RWPE1 (cell line): ENCODE data around the gene PDP2.

ENCODE experiments used
- CTCF ChIA-PET: fragments of 350-600 bp; sonication (Branson Sonifier 250); formaldehyde crosslinking; extraction: SDS; loops from one replicate; lab custom pipeline; 2021; lab: Yijun Ruan, JAX
- POLR2A ChIA-PET: fragments of 400-600 bp; formaldehyde crosslinking; extraction: SDS; loops from one replicate; lab custom pipeline; 2020; ENCODE audit warnings: antibody characterized with exemption; ENCODE audit not compliant: low non-redundant PET; lab: Yijun Ruan, JAX
- DNase-seq: peaks from one replicate; pipeline ENCODE4 v3.0.0; 2012; ENCODE audit warnings: low spot score
- H3K27ac ChIP-seq: fragments of 450-650 bp; 2 replicates; pipeline ENCODE4 v1.5.1; 2017
- CTCF ChIP-seq: fragments of 450-650 bp; conservative IDR thresholded peaks from 2 replicates; pipeline ENCODE4 v1.5.1; 2017; ENCODE audit warnings: low read depth, mild to moderate bottlenecking

PDP2 gene

GRCh38 chr16:66886321-66886720 lies 6.0 kb downstream of the PDP2 start:
- no peak for DNase-seq
- ChIA-PET POLR2A (no interaction called here), CTCF (interaction anchor here (0.6 to 2.9 kb wide), 2 partner anchors 9 to 15 kb away, joined by 3 to 15 read pairs; no protein-coding TSS in a partner anchor)
- no peak overlapping the region for H3K27ac ChIP-seq
- TF ChIP-seq CTCF, result no peak

GRCh38 chr16:66886914-66887313 lies 6.6 kb downstream of the PDP2 start:
- TF ChIP-seq CTCF, result no peak

GRCh38 chr16:66888647-66889615 lies 8.6 kb downstream of the PDP2 start:
- H3K27ac ChIP-seq, result no peak overlapping the region
- no peak for TF ChIP-seq CTCF
- DNase-seq, result no peak
- CTCF ChIA-PET, result interaction anchor here (0.7 kb wide), 1 partner anchor 21 kb away, joined by 3 read pairs; no protein-coding TSS in a partner anchor
- POLR2A ChIA-PET, result no interaction called here

More at GRCh38 chr16:66886914-66887313, 6.6 kb downstream of the PDP2 start:
- no peak for DNase-seq
- POLR2A ChIA-PET, result no interaction called here
- CTCF ChIA-PET, result interaction anchor here (2.9 kb wide), 1 partner anchor 8 kb away, joined by 15 read pairs; no protein-coding TSS in a partner anchor
- no peak overlapping the region for H3K27ac ChIP-seq

- H3K27ac ChIP-seq, result no peak overlapping the region
- CTCF ChIA-PET, result interaction anchor here (0.6 to 0.7 kb wide), 2 partner anchors 21 to 151 kb away, joined by 3 read pairs; no protein-coding TSS in a partner anchor
- POLR2A ChIA-PET, result no interaction called here
- TF ChIP-seq CTCF, result no peak
- no peak for DNase-seq
Measured at GRCh38 chr16:66889622-66890021, 9.3 kb downstream of the PDP2 start.

GRCh38 chr16:66890799-66891198 lies 10.5 kb downstream of the PDP2 start:
- ChIA-PET CTCF (interaction anchor here (0.7 to 0.8 kb wide), 2 partner anchors 278 to 294 kb away, joined by 3 to 4 read pairs; no protein-coding TSS in a partner anchor), POLR2A (no interaction called here)
- no peak for DNase-seq
- no peak for TF ChIP-seq CTCF
- no peak overlapping the region for H3K27ac ChIP-seq

- DNase-seq, result no peak
- H3K27ac ChIP-seq, result no peak overlapping the region
- ChIA-PET POLR2A (no interaction called here), CTCF (no interaction called here)
- no peak for TF ChIP-seq CTCF
Measured at GRCh38 chr16:66891360-66891759, 11.0 kb downstream of the PDP2 start.
